IMR-90 (cell line): Measurements from ENCODE around the gene YTHDC2. TPM values are rescaled to one million over a fixed set of nuclear protein-coding genes. Genes with fewer than 3 reads are reported as not detected.

Source experiments
- ATAC-seq: fragments of 200-7000 bp; cut with Tn5 transposase; 2 replicates; pipeline ENCODE4 v1.9.1; 2020; ENCODE audit warnings: low read depth, mild to moderate bottlenecking, moderate library complexity
- BruUV-seq: library from RNA; stranded (reverse); fragments of 400-500 nt; replicated peaks from 2 replicates; lab custom pipeline; 2021; lab: Mats Ljungman, UMichigan
- CTCF ChIA-PET: fragments of 300-600 bp; formaldehyde crosslinking; extraction: SDS; loops from one replicate; lab custom pipeline; 2021; ENCODE audit warnings: antibody characterized with exemption; lab: Yijun Ruan, JAX
- POLR2A ChIA-PET: fragments of 300-600 bp; sonication (Branson Sonifier 250); formaldehyde crosslinking; loops from one replicate; lab custom pipeline; 2022; ENCODE audit warnings: antibody characterized with exemption; ENCODE audit not compliant: unreplicated experiment; lab: Charles Lee
- DNase-seq: peaks from one replicate; pipeline ENCODE4 v3.0.0; 2013
- H2AFZ ChIP-seq: replicated peaks from 2 replicates; pipeline ENCODE3; 2013; ENCODE audit warnings: low read length, mild to moderate bottlenecking; ENCODE audit not compliant: poor library complexity
- H2AK5ac ChIP-seq: 2 replicates; pipeline ENCODE4 v1.6.1; 2013; ENCODE audit warnings: low read depth, low read length, inconsistent platforms
- H2AK9ac ChIP-seq: replicated peaks from 2 replicates; pipeline ENCODE3; 2013; ENCODE audit warnings: mild to moderate bottlenecking, low read depth, low read length, moderate library complexity; ENCODE audit not compliant: poor library complexity
- H2BK120ac ChIP-seq: 2 replicates; pipeline ENCODE4 v1.6.1; 2013; ENCODE audit warnings: low read depth, low read length, inconsistent platforms
- H2BK15ac ChIP-seq: 3 replicates; pipeline ENCODE4 v1.6.1; 2013; ENCODE audit warnings: low read depth, low read length, inconsistent platforms
- H2BK20ac ChIP-seq: 2 replicates; pipeline ENCODE4 v1.6.1; 2013; ENCODE audit warnings: low read depth, mild to moderate bottlenecking, inconsistent platforms, low read length, moderate library complexity
- H2BK5ac ChIP-seq: 2 replicates; pipeline ENCODE4 v1.6.1; 2013; ENCODE audit warnings: mild to moderate bottlenecking, low read depth, low read length, inconsistent platforms; ENCODE audit not compliant: poor library complexity, severe bottlenecking
- H3K14ac ChIP-seq: replicated peaks from 2 replicates; pipeline ENCODE4 v1.6.1; 2013; ENCODE audit warnings: low read depth, low read length, inconsistent platforms
- H3K18ac ChIP-seq: 2 replicates; pipeline ENCODE4 v1.6.1; 2013; ENCODE audit warnings: low read depth, low read length, control low read depth
- H3K23ac ChIP-seq: 2 replicates; pipeline ENCODE4 v1.6.1; 2013; ENCODE audit warnings: low read depth, low read length, inconsistent platforms
- H3K27ac ChIP-seq: 2 replicates; pipeline ENCODE4 v1.5.1; 2013; ENCODE audit warnings: mild to moderate bottlenecking, control low read depth, low read length; ENCODE audit not compliant: insufficient read depth
- H3K27me3 ChIP-seq: 2 replicates; pipeline ENCODE4 v1.6.1; 2013; ENCODE audit warnings: low read length; ENCODE audit not compliant: control insufficient read depth, insufficient read depth
- H3K36me3 ChIP-seq: 2 replicates; pipeline ENCODE4 v1.6.1; 2013; ENCODE audit warnings: low read length, mixed read lengths; ENCODE audit not compliant: control insufficient read depth, insufficient read depth
- H3K4ac ChIP-seq: 2 replicates; pipeline ENCODE4 v1.6.1; 2013; ENCODE audit warnings: low read depth, low read length, inconsistent platforms
- H3K4me1 ChIP-seq: 2 replicates; pipeline ENCODE4 v1.6.1; 2013; ENCODE audit warnings: low read length, mixed read lengths; ENCODE audit not compliant: control insufficient read depth, insufficient read depth
- H3K4me2 ChIP-seq: 2 replicates; pipeline ENCODE4 v1.6.1; 2013; ENCODE audit warnings: low read depth, mild to moderate bottlenecking, control low read depth, low read length, moderate library complexity
- H3K4me3 ChIP-seq: 2 replicates; pipeline ENCODE4 v1.5.1; 2013; ENCODE audit warnings: low read depth, mild to moderate bottlenecking, control low read depth, low read length, moderate library complexity; ENCODE audit not compliant: insufficient read depth
- H3K56ac ChIP-seq: 2 replicates; pipeline ENCODE4 v1.6.1; 2013; ENCODE audit warnings: low read length, inconsistent platforms; ENCODE audit not compliant: insufficient read depth; ENCODE audit errors: extremely low read depth
- H3K79me1 ChIP-seq, 2 experiments: 2 replicates each; pipeline ENCODE4 v1.6.1; 2013; ENCODE audit warnings: low read length in 2 of 2, inconsistent platforms in 1 of 2, low read depth in 1 of 2
- H3K9ac ChIP-seq: 2 replicates; pipeline ENCODE4 v1.6.1; 2013; ENCODE audit warnings: low read depth, low read length, control low read depth
- H3K9me1 ChIP-seq: 2 replicates; pipeline ENCODE4 v1.6.1; 2013; ENCODE audit warnings: low read length, inconsistent platforms; ENCODE audit not compliant: insufficient read depth
- H3K9me3 ChIP-seq: 2 replicates; pipeline ENCODE4 v1.6.1; 2013; ENCODE audit warnings: low read length; ENCODE audit not compliant: control insufficient read depth, insufficient read depth
- H4K20me1 ChIP-seq: 2 replicates; pipeline ENCODE4 v1.6.1; 2013; ENCODE audit warnings: low read length, inconsistent platforms; ENCODE audit not compliant: insufficient read depth
- H4K5ac ChIP-seq: 2 replicates; pipeline ENCODE4 v1.6.1; 2013; ENCODE audit warnings: mild to moderate bottlenecking, low read depth, low read length, control low read depth
- H4K8ac ChIP-seq, 2 experiments: 2 replicates each; pipeline ENCODE4 v1.6.1; 2013; ENCODE audit warnings: low read depth in 2 of 2, low read length in 2 of 2, control low read depth in 1 of 2, inconsistent platforms in 1 of 2
- H4K91ac ChIP-seq: 2 replicates; pipeline ENCODE4 v1.6.1; 2013; ENCODE audit warnings: low read depth, low read length, inconsistent platforms; ENCODE audit not compliant: insufficient read depth
- CHD1 ChIP-seq: IDR thresholded peaks from 2 replicates; pipeline ENCODE4 v1.6.1; 2012; ENCODE audit warnings: low read depth, low read length, improper control_type of control experiment
- CTCF ChIP-seq: conservative IDR thresholded peaks from 2 replicates; pipeline ENCODE4 v1.5.1; 2012; ENCODE audit warnings: mild to moderate bottlenecking, low read depth, low read length, improper control_type of control experiment
- ELK1 ChIP-seq: fragments of 150-350 bp; IDR thresholded peaks from 2 replicates; pipeline ENCODE4 v1.6.1; 2016; ENCODE audit warnings: low read depth, mild to moderate bottlenecking, low read length, moderate library complexity, borderline replicate concordance
- FOS ChIP-seq: fragments of 150-350 bp; IDR thresholded peaks from 2 replicates; pipeline ENCODE4 v1.6.1; 2016; ENCODE audit warnings: low read depth, low read length
- MXI1 ChIP-seq: IDR thresholded peaks from 2 replicates; pipeline ENCODE4 v1.6.1; 2012; ENCODE audit warnings: low read depth, mild to moderate bottlenecking, low read length, moderate library complexity, borderline replicate concordance
- NFE2L2 ChIP-seq: fragments of 150-350 bp; IDR thresholded peaks from 2 replicates; pipeline ENCODE4 v1.6.1; 2016; ENCODE audit warnings: low read depth, mild to moderate bottlenecking, low read length
- RAD21 ChIP-seq: IDR thresholded peaks from 2 replicates; pipeline ENCODE4 v1.6.1; 2012; ENCODE audit warnings: low read length, improper control_type of control experiment
- RCOR1 ChIP-seq: IDR thresholded peaks from 2 replicates; pipeline ENCODE4 v1.6.1; 2012; ENCODE audit warnings: mild to moderate bottlenecking, low read length, improper control_type of control experiment; ENCODE audit not compliant: insufficient replicate concordance
- WGBS, 2 experiments: methylation state at CpG; one replicate each; pipeline versions ENCODE4 v1.1.5 to v1.1.7; 2013; ENCODE audit warnings: missing lambda C conversion rate in 2 of 2; ENCODE audit not compliant: insufficient read length in 1 of 2; ENCODE audit errors: extremely low coverage in 2 of 2; 5-methylcytosine and 5-hydroxymethylcytosine counted together
- dilution Hi-C: fragments of 300-500 bp; cut with HindIII; formaldehyde crosslinking; loops from one replicate; pipeline ENCODE4 v1.14.3; 2018; ENCODE audit warnings: low sequenced_read_pairs; ENCODE audit not compliant: unreplicated experiment
- in situ Hi-C: fragments of 300-500 bp; cut with MboI; formaldehyde crosslinking; loops from 3 replicates; pipeline ENCODE4 v1.14.3; 2019; ENCODE audit warnings: low sequenced_read_pairs, inconsistent platforms, mixed read lengths
- intact Hi-C: fragments of 100-400 bp; cut with micrococcal nuclease; formaldehyde crosslinking; loops from 2 replicates; pipeline ENCODE4 v1.10.0; 2022
- polyA plus RNA-seq, 3 experiments: library from polyadenylated mRNA; depleted of rRNA; stranded (reverse); fragments of >200 nt; gene quantifications; 2 replicates each; pipeline ENCODE4 v1.2.3, GENCODE V29; 2012; ENCODE audit warnings: low replicate concordance in 1 of 3
- total RNA-seq: library from RNA; depleted of rRNA; stranded (reverse); fragments of >200 nt; gene quantifications from 2 replicates; pipeline ENCODE4 v1.2.3, GENCODE V29; 2012

Gene YTHDC2
- total and polyA plus RNA-seq, 2 of the 4 experiments (the other 2 are of a cell fraction): 6.5 to 13.4 TPM

- dilution Hi-C loops: no loop called here
- intact Hi-C loops: loop anchor here (1.0 to 10.0 kb wide), 2 partner anchors 315 to 452 kb away; no protein-coding TSS in a partner anchor
- H2AK5ac ChIP-seq: no peak overlapping the region
- WGBS, 2 experiments: no CpG with 5 or more reads among the region's 2 CpGs
- H2BK120ac ChIP-seq: no peak overlapping the region
- H3K9me1 ChIP-seq: no peaks in the 10 kb centered on the region
- in situ Hi-C loops: no loop called here
- no peak overlapping the region for H4K8ac ChIP-seq
- H4K91ac ChIP-seq: no peak overlapping the region
- H2BK20ac ChIP-seq: no peak overlapping the region
- H3K79me1 ChIP-seq: peaks cover 18 to 42% of the 10 kb centered on the region in 2 experiments
- H3K4me3 ChIP-seq: no peak overlapping the region
- no TSS peak for BruUV-seq
- H3K4me2 ChIP-seq: peak overlapping the region; percentile 38; the same call in 1 of the 2 replicates
- H3K18ac ChIP-seq: peak overlapping the region; percentile 68; the same call in 1 of the 2 replicates
- no peaks in the 10 kb centered on the region for H3K27me3 ChIP-seq
- no peak overlapping the region for H3K56ac ChIP-seq
- H4K20me1 ChIP-seq: no peaks in the 10 kb centered on the region; the same call in 1 of the 2 replicates
- peaks cover 8% of the 10 kb centered on the region for H3K4me1 ChIP-seq
- no peak overlapping the region for H4K5ac ChIP-seq
- H2BK15ac ChIP-seq: no peak overlapping the region
- no peak overlapping the region for H2AK9ac ChIP-seq
- H3K27ac ChIP-seq: no peak overlapping the region
- DNase-seq (no peak), ATAC-seq (no peak)
- H3K36me3 ChIP-seq: peaks cover 3% of the 10 kb centered on the region; the same call in 1 of the 2 replicates
- H3K4ac ChIP-seq: no peak overlapping the region
- H2AFZ ChIP-seq: no peak overlapping the region
- ChIA-PET CTCF (no interaction called here), POLR2A (no interaction called here)
- no peak for TF ChIP-seq ELK1
- TF ChIP-seq CHD1: no peak
- TF ChIP-seq MXI1: no peak
- TF ChIP-seq CTCF: no peak
- TF ChIP-seq RAD21: no peak
- TF ChIP-seq NFE2L2: no peak
- no peak for TF ChIP-seq RCOR1
- TF ChIP-seq FOS: no peak
- no peaks in the 10 kb centered on the region for H3K9me3 ChIP-seq
- no peak overlapping the region for H3K23ac ChIP-seq
- H3K9ac ChIP-seq: no peak overlapping the region
- no peak overlapping the region for H3K14ac ChIP-seq
- H2BK5ac ChIP-seq: no peak overlapping the region
Observed at GRCh38 chr5:113519412-113519811, 5.9 kb downstream of the YTHDC2 start.
